Mesodermal cell (in vitro differentiated cells): ENCODE results near the gene LUC7L.
"Not testable (repeated sequence)": the region's sequence is repeated elsewhere in the genome, so short reads cannot be mapped to it uniquely, and the experiment has no call there.

ENCODE experiments used
- H3K27ac ChIP-seq: 2 replicates; pipeline ENCODE4 v1.7.0; 2013; ENCODE audit warnings: mild to moderate bottlenecking, low read depth, low read length, moderate library complexity; ENCODE audit not compliant: severe bottlenecking
- H3K36me3 ChIP-seq: 2 replicates; pipeline ENCODE4 v1.7.1; 2013; ENCODE audit warnings: mild to moderate bottlenecking, low read length, moderate library complexity; ENCODE audit not compliant: control insufficient read depth, insufficient read depth
- H3K4me1 ChIP-seq: one replicate; pipeline ENCODE4 v1.7.1; 2013; ENCODE audit warnings: mild to moderate bottlenecking, low read length; ENCODE audit not compliant: insufficient read depth, control insufficient read depth, poor library complexity, severe bottlenecking
- H3K4me3 ChIP-seq: 2 replicates; pipeline ENCODE4 v1.7.0; 2013; ENCODE audit warnings: low read length, control low read depth, mild to moderate bottlenecking; ENCODE audit not compliant: insufficient read depth, poor library complexity, severe bottlenecking; ENCODE audit errors: extremely low read depth
- H3K9me3 ChIP-seq: 2 replicates; pipeline ENCODE4 v1.7.1; 2013; ENCODE audit warnings: mild to moderate bottlenecking, low read length, moderate library complexity; ENCODE audit not compliant: control insufficient read depth
- WGBS, 2 experiments: methylation state at CpG; one replicate each; pipeline ENCODE4 v1.1.5; 2013; ENCODE audit warnings: missing lambda C conversion rate in 2 of 2; ENCODE audit not compliant: insufficient coverage in 2 of 2; 5-methylcytosine and 5-hydroxymethylcytosine counted together

Gene LUC7L

DNA sequence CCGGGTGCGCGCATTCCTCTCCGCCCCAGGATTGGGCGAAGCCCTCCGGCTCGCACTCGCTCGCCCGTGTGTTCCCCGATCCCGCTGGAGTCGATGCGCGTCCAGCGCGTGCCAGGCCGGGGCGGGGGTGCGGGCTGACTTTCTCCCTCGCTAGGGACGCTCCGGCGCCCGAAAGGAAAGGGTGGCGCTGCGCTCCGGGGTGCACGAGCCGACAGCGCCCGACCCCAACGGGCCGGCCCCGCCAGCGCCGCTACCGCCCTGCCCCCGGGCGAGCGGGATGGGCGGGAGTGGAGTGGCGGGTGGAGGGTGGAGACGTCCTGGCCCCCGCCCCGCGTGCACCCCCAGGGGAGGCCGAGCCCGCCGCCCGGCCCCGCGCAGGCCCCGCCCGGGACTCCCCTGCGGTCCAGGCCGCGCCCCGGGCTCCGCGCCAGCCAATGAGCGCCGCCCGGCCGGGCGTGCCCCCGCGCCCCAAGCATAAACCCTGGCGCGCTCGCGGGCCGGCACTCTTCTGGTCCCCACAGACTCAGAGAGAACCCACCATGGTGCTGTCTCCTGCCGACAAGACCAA is 56.8 kb downstream of the LUC7L start, which contains the start of gene HBA2:
Gene HBA2, plus strand, starts transcription at position 503 of the 568 bp plus-strand sequence. Its CDS starts 37 bp downstream, at position 540.
- not testable (repeated sequence) for H3K9me3 ChIP-seq, H3K4me3 ChIP-seq, H3K4me1 ChIP-seq, H3K27ac ChIP-seq, H3K36me3 ChIP-seq
- WGBS, 2 experiments: no CpG with 5 or more reads among the region's 74 CpGs

DNA sequence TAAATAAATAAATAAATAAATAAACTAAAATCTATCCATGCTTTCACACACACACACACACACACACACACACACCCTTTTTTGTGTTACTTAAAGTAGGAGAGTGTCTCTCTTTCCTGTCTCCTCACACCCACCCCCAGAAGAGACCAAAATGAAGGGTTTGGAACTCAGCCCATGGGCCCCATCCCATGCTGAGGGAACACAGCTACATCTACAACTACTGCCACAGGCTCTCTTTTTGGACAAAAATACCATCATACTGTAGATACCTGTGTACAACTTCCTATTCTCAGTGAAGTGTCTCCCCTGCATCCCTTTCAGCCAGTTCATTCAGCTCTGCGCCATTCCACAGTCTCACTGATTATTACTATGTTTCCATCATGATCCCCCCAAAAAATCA is 58.5 kb downstream of the LUC7L start:
- WGBS, 2 experiments: 100% methylated on average over 1 of the region's 1 CpG; no CpG with 5 or more reads in 1 of the 2 experiments
- no peaks in the 10 kb centered on the region for H3K36me3 ChIP-seq

DNA sequence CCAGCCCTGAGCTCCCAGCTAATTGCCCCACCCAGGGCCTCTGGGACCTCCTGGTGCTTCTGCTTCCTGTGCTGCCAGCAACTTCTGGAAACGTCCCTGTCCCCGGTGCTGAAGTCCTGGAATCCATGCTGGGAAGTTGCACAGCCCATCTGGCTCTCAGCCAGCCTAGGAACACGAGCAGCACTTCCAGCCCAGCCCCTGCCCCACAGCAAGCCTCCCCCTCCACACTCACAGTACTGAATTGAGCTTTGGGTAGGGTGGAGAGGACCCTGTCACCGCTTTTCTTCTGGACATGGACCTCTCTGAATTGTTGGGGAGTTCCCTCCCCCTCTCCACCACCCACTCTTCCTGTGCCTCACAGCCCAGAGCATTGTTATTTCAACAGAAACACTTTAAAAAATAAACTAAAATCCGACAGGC is 59.2 kb downstream of the LUC7L start:
- H3K9me3 ChIP-seq, H3K36me3 ChIP-seq, H3K4me3 ChIP-seq, H3K27ac ChIP-seq: not testable (repeated sequence)
- H3K4me1 ChIP-seq: peaks cover 11% of the 10 kb centered on the region
- 0% methylated on average over 3 of the region's 5 CpGs; no CpG with 5 or more reads in 1 of the 2 experiments for WGBS, 2 experiments

More for the DNA sequence above, 58.5 kb downstream of the LUC7L start:
- Histone ChIP-seq H3K27ac (no peak overlapping the region), H3K4me1 (peaks cover 8% of the 10 kb centered on the region), H3K9me3 (no peaks in the 10 kb centered on the region), H3K4me3 (no peak overlapping the region)

DNA sequence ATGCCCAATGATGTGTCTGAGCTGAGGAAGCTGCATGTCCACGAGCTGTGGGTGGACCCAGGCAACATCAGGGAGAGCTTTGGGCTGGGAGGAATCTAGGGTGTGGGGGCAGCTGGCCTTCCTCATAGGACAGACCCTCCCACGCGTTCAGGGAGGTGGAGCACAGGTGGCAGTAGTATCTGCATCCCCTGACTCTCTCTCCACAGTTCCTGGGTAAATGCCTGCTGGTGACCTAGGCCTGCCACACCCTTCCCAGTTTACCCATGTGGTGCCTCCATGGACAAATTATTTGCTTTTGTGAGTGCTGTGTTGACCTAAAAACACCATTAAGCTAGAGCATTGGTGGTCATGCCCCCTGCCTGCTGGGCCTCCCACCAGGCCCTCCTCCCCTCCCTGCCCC is 60.2 kb downstream of the LUC7L start:
- peaks cover 11% of the 10 kb centered on the region for H3K4me1 ChIP-seq
- no peak overlapping the region for H3K27ac ChIP-seq
- 56 to 69% methylated on average over 3 of the region's 3 CpGs for WGBS, 2 experiments
- no peaks in the 10 kb centered on the region for H3K36me3 ChIP-seq
- no peaks in the 10 kb centered on the region for H3K9me3 ChIP-seq
- no peak overlapping the region for H3K4me3 ChIP-seq

DNA sequence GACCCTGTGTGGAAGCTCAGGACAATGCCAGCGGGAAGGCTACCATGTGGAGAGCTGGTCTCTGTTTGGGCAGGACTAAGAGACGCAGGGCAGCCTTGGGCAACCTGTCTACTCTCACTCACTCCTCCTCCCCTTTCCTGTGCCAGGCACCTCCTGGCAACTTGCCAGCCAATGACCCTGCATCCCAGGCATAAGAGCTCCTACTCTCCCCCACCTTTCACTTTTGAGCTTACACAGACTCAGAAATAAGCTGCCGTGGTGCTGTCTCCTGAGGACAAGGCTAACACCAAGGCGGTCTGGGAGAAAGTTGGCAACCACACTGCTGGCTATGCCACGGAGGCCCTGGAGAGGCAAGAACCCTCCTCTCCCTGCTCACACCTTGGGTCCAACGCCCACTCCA is 60.8 kb downstream of the LUC7L start:
- H3K4me3 ChIP-seq: no peak overlapping the region
- peaks cover 11% of the 10 kb centered on the region for H3K4me1 ChIP-seq
- H3K9me3 ChIP-seq: no peaks in the 10 kb centered on the region
- WGBS, 2 experiments: 78 to 89% methylated on average over 3 to 6 of the region's 6 CpGs
- no peaks in the 10 kb centered on the region for H3K36me3 ChIP-seq
- no peak overlapping the region for H3K27ac ChIP-seq

DNA sequence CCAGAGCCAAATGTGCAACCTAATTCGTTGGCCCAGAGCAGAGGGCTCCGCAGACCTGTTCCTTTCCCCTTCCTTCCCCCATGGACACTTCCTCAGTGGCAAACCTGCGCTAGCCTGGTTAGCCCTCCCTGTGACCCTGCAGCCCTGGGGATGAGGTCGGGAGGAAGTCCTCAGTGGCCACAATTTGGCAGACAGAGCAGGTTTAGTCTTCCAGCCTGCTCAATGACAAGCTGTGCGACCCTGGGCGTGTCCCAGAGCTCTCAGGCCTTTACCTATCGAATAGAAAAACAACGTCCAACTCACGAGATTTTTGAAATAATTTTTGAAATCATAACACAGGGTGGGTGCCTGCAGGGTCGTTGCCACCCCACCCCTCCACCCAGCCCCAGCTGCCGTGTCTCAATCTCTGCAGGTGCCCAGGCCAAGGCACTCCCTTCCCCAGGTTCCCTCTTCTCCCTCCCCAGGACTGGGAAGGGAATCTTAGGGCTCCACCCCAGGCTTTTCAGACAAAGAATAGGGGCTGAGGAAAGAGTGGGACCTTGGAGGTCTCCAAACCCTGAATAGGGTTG is 62.0 kb downstream of the LUC7L start:
- WGBS, 2 experiments: 21 to 36% methylated on average over 10 to 11 of the region's 11 CpGs

DNA sequence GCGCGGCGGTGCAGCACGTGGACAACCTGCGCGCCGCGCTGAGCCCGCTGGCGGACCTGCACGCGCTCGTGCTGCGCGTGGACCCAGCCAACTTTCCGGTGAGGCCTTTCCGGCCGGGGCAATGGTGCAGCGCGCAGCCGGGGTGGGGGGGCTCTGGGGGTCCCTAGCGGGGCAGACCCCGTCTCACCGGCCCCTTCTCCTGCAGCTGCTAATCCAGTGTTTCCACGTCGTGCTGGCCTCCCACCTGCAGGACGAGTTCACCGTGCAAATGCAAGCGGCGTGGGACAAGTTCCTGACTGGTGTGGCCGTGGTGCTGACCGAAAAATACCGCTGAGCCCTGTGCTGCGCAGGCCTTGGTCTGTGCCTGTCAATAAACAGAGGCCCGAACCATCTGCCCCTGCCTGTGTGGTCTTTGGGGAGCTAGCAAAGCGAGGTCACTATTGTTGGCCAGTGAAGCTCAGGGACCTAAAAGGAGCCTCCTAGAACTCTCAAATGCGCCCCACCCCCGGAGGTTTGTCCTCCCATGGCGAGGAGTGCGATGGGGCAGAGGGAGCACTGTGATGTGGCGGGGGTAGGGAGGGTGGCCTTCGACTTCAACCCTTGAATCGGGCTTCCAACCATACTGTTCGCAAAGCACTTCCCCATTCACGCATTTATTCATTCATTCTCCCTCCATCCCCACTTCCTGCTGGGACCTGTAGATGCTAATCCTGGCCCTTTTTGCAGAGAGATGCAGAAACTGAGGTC is 62.7 kb downstream of the LUC7L start:
- no peak overlapping the region for H3K27ac ChIP-seq
- 10 to 14% methylated on average over 21 to 39 of the region's 45 CpGs for WGBS, 2 experiments
- no peak overlapping the region for H3K4me3 ChIP-seq

More for the DNA sequence above, 62.0 kb downstream of the LUC7L start:
- H3K4me3 ChIP-seq: no peak overlapping the region
- no peak overlapping the region for H3K27ac ChIP-seq
- peaks cover 11% of the 10 kb centered on the region for H3K4me1 ChIP-seq
- no peaks in the 10 kb centered on the region for H3K9me3 ChIP-seq
- H3K36me3 ChIP-seq: no peaks in the 10 kb centered on the region

DNA sequence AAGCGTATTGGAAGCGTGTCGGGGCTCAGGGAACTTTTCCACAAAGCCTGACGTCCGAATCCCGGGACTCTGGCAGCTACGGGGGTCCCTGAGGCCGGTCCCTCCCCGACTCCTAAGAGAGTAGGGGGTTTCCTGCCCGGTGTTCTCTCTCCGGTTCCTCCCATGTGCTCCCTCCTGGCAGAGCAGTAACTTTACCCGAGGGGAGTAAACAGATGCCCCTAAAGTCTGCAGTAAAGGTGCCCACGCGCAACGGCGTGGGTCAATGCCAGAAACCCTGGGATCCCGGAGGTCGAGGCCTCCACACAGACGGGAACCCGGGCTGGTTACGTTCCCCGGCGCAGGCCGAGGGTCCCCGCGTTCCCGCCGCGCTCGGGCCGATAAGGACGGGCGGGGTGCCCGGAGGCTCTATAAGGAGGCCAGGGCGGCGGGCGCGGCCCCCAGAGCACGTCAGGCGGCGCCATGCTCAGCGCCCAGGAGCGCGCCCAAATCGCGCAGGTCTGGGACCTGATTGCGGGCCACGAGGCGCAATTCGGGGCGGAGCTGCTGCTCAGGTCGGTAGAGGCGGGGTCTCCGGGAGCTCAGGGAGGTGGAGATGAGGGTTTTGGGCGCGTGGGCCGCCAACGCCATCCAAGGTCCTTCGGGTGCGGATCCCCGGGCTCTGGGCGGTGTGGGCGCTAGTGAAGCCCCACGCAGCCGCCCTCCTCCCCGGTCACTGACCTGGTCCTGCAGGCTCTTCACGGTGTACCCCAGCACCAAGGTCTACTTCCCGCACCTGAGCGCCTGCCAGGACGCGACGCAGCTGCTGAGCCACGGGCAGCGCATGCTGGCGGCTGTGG is 63.5 kb downstream of the LUC7L start, which contains the start of gene HBM:
Gene HBM, plus strand, starts transcription at position 440 of the 836 bp plus-strand sequence. Its CDS starts 20 bp downstream, at position 460.
- H3K9me3 ChIP-seq: no peaks in the 10 kb centered on the region
- 5 to 6% methylated on average over 58 to 68 of the region's 75 CpGs for WGBS, 2 experiments
- no peaks in the 10 kb centered on the region for H3K36me3 ChIP-seq
- no peak within 1 kb of the TSS for H3K4me3 ChIP-seq
- H3K27ac ChIP-seq: no peak within 1 kb of the TSS
- H3K4me1 ChIP-seq: peaks cover 11% of the 10 kb centered on the region

More for the DNA sequence above, 62.7 kb downstream of the LUC7L start:
- peaks cover 11% of the 10 kb centered on the region for H3K4me1 ChIP-seq
- H3K9me3 ChIP-seq: no peaks in the 10 kb centered on the region
- H3K36me3 ChIP-seq: no peaks in the 10 kb centered on the region

DNA sequence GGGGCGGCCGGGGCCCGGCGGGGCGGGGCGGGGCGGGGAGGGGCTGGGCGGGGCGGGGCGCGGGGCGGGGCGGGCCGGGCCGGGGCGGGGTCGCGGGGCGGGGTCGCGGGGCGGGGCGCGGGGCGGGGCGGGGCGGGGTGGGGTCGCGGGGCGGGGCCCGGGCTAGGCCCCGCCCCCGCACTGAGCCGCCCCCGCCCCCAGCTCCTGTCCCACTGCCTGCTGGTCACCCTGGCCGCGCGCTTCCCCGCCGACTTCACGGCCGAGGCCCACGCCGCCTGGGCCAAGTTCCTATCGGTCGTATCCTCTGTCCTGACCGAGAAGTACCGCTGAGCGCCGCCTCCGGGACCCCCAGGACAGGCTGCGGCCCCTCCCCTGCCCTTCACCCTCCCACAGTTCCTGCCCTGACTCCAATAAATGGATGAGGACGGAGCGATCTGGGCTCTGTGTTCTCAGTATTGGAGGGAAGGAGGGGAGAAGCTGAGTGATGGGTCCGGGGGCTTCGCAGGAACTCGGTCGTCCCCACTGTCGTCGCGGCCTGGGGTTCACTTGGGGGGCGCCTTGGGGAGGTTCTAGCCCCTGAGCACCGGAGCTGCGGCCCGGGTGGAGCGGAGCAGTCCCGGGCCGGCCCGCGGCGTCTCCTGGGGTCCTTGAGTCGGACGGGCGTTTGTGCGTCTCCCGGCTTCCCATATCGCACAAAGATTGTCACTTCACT is 64.3 kb downstream of the LUC7L start:
- Histone ChIP-seq H3K4me3 (no peak overlapping the region), H3K27ac (no peak overlapping the region), H3K4me1 (peaks cover 11% of the 10 kb centered on the region), H3K9me3 (no peaks in the 10 kb centered on the region), H3K36me3 (no peaks in the 10 kb centered on the region)
- WGBS, 2 experiments: 2 to 4% methylated on average over 32 to 33 of the region's 77 CpGs
